ENCODE measurements around the gene AKIRIN2.
"Not testable (repeated sequence)": the region's sequence is repeated elsewhere in the genome, so short reads cannot be mapped to it uniquely, and the experiment has no call there.

The AKIRIN2 gene

DNA sequence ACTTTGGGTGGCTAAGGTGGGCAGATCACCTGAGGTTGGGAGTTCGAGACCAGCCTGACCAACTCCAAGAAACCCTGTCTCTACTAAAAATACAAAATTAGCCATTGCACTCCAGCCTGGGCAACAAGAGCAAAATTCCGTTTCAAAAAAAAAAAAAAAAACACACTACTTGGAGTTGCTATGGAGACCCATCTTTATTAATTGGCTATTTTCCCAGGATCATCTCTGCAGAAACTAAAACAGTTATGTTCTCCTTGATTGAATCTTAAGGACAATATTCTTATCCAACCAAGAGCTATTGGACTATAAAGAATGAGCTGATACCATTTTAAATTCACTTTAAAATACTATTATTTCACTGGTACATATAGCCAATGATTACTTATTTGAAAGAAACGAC lies 14.7 kb downstream of the AKIRIN2 start:
- no peak for DNase-seq

DNA sequence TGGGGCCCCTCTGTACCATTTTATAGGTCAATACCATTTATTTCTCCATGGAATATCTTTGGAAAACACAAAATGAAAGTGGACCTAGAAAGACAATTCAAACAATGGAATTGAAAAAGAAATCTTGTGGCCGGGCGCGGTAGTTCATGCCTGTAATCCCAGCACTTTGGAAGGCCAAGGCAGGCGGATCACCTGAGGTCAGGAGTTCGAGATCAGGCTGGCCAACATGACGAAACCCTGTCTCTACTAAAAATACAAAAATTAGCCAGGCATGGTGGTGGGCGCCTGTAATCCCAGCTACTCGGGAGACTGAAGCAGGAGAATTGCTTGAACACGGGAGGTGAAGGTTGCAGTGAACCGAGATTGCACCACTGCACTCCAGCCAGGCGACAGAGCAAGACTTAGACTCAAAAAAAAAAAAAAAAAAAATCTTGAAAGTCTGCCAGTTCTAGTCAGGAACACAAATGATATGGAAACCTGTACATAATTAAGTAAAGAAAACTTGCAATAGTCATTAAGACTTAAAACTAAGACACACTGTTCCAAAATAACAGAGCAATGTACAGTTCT lies 15.3 kb downstream of the AKIRIN2 start:
- not testable (repeated sequence) for DNase-seq

DNA sequence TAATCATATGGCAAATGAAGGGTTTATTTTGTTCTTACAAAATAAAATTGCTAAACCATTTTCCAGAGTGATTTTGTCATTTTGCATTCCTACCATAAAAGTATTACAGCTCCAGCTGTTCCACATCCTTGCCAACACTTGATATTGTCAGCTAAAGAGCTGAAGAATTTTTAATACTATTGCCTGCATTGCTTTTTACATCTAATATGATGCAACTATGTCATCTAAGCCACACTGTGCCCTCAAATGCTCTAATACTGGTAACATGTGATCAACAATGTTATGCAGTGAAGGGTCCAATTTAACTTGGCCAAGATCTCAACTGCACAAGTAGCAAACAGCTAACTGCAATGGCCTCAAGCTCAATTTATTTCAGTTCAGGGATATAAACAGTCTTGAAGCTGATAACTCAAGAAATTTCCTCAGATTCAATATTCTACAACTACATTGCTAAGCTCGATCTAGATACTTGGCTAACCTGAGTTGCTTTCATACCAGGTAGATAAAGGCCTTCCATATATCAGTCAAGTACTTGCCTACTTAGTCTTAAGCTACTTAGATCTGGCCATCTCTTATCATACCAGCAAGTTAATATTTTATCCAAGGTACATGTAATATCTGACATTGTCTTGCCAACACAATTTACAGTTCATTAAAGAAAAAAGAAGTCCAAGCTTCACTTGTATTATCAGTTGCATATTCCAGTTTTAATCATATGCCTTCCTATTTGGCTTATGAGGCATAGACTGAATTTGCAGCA lies 17.0 kb downstream of the AKIRIN2 start:
- no peak for DNase-seq

DNA sequence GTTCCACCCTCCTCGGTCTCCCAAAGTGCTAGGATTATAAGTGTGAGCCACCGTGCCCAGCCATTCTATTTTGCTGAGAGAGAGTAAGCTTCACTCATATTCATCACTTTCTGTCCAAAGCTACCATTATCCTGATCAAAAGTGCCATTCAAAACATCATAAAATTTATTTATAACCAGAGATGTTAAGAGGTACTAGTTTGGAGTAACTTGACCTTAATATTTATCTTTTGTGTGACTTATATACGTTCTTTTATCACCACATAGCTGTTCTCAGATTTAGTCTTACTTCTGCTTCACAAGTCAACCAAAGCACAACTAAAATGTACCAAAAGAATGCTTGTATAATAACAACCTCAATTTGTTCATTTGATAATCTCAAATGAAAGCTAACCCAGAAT lies 18.1 kb downstream of the AKIRIN2 start:
- no peak for DNase-seq

- DNase-seq: peak in 1 of 5 experiments; percentile 74
These were observed 19.7 kb downstream of the AKIRIN2 start for GRCh38 chr6:87682310-87682709.

DNA sequence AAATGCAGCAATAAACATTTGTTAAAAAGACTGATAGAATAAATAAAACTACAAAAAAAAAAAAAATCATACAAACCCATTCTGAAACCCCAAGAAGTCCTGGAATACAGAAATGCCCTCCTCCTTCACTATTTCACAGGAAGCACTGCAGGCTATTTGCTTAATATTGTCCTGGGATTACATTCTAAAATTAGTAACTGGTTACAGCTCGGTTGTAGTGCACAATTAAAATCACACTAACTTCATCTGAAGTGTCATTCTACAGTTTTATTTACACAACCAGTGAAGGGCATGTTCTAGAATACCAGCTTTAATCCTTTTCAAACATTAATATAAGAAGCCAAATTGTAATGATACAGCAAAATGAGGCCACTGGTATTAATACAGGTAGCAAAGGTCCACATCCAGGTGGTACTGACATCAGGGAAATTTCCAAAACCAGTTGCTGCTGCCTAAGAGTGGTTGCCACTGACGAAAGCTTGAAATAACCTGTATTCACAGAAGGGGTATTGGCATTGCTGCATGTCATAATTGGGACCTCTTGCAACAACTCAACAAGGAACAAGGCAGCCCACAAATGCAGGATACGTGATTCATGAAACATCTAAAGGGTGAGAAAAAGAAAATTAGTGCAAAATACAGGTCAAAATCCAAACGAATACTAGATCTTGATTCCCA lies 26.9 kb downstream of the AKIRIN2 start:
- no peak for DNase-seq

- no peak for DNase-seq
These were observed 27.7 kb downstream of the AKIRIN2 start for GRCh38 chr6:87674290-87674689.

- DNase-seq: no peak
These were observed 28.8 kb downstream of the AKIRIN2 start for GRCh38 chr6:87673237-87673636.

- DNase-seq: no peak
These were observed 29.4 kb downstream of the AKIRIN2 start for GRCh38 chr6:87672641-87673040.

GRCh38 chr6:87671555-87672029 lies 30.4 kb downstream of the AKIRIN2 start:
- no peak for DNase-seq

DNA sequence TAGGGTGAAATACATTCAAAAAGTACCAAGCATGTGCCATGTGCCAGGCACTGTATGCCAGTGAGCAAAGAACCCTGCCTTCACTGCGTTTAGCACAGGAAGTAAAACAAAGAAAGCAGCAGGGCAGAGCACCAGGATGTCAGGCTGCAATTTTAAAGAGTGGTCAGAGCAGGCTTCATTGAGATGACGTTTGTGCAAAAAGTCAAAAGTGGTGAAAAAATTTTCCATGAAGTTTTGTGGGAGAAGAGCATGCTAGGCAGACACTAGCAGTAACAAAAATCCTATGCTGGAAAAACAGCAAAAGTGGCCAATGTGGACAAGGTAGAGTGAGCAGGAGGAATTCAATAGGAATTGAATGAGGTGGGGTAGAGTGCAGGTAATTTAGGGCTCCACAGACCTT lies 31.3 kb downstream of the AKIRIN2 start:
- DNase-seq: peak in 1 of 5 experiments; percentile 25

GRCh38 chr6:87669051-87669450 lies 33.0 kb downstream of the AKIRIN2 start:
- no peak for DNase-seq

DNA sequence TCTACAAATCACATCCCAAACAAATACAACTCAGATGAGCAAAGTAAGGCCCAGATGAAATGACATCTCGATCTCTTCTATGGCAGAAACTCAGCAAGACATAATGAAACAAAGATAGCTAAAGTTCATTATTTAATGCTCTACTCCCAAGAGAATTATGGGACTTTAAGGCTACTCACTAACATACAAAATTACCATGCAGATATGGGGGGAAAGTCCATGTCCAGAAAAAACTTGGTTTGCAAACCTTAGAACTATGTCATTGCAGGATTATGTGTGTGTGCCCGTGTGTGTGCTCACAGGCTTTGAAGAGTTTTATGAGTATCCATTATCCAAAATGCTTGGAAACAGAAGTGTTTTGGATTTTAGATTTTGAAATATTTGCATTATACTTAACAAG lies 34.0 kb downstream of the AKIRIN2 start:
- no peak for DNase-seq

- DNase-seq: no peak
These were observed 35.0 kb downstream of the AKIRIN2 start for GRCh38 chr6:87667032-87667431.

GRCh38 chr6:87664921-87665485 lies 37.0 kb downstream of the AKIRIN2 start:
- DNase-seq: no peak

DNA sequence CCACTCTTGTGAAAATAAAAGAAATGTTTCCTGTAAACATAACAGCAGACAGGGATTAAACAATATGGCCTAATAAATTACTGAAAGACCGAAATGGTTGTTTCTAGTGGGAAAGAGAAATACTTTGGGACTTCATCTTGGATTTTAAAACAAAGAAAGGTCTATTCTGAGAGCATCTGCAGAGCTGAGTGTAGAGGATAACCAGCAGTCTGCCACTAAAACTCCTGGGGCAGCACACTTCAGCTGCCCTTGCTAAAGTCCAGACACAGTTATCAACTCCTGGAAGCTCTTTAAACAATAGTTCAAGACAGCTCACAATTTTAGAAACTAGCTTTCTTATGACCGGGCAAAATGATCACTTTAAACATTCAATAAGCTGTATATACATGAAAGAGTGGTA lies 38.6 kb downstream of the AKIRIN2 start:
- DNase-seq: no peak

DNA sequence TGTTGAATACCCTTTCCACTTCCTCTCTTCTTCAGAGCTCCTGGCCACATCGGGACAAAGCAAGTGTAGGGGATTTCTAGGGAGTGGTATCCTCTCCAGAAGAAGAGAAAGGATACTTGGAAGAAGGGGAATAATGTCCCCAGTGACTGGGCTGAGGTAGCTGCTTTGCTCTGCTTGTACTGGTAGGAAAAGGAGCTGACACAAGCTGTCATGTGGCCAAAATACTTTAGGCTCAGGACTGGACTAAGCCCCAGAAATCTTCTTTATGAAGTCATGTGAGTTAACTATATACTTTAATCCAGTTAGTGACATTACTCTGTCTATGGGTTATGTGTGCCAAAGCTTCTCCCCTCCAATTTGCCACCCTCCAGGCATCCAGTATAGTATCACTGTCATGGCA lies 40.5 kb downstream of the AKIRIN2 start:
- no peak for DNase-seq

- DNase-seq: no peak
These were observed 41.0 kb downstream of the AKIRIN2 start for GRCh38 chr6:87661016-87661415.

DNA sequence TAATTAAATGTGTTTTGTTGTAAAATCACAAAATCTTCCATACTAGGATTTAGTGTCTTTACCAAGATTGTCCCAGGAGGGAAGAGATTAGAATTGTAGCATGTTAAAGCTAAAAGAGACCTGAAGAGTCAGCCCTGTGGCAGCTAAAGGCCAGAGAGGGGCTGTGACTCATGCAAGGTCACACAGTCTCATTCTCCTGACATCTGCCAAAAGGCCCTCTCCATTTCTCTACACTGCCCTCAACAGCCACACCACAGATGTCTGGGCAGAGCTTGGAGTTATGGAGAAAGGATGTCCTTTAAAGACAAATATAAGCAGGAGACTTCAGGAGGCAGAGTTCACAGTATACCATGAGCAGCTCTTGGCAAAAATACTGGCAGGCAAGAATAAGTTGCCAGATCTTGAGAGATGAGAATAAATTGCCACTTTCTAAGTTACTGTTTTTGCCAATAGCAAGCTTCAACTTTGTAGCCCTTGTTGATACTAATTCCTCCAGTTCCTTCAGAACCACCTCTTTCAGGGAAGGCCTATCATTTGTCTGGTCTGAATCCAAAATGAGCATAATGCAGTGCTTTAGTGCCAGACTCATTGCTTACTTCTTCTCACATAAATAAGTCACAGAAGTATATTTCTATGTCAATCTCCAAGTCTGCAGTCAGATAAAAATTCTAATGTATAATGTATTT lies 41.7 kb downstream of the AKIRIN2 start:
- DNase-seq: no peak

- DNase-seq: no peak
These were observed 43.5 kb downstream of the AKIRIN2 start for GRCh38 chr6:87658516-87658915.

DNA sequence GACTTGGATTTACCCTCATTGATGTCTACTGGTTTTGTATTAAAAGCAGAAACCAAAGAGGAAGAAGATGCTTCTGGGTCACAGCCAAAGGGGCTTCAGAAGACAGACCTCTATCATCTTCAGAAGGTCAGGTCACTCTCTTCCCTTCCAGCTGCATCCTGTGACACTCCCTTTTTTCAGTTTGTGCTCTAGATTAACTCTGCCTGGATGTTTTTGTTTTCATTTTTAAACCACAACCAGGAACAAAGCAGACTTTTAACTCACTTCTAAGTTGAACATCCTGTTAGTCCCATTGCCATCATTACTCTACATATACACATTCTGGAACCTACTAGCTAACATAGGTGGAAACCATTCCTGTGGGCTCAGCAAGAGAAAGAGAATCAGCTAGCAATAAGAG lies 45.2 kb downstream of the AKIRIN2 start:
- DNase-seq: peak in 1 of 5 experiments; percentile 29

DNA sequence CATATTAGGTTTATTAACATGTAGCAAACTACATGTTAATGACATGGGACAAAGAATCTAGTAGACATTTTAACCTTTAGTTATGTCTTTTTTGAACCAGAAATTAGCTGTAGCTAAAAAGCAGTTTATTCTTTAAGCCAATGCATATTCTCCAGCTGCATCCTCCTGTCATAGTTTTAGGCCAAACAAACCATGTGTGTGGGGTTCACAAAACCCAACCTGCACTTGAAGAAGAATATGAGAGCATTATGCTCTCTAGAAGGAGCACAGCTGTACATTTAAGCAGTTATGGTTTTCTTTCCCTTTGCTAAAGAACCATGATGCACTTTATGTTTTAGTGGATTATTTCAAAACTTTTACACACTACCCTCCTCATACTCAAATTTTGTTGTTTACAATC lies 46.2 kb downstream of the AKIRIN2 start:
- DNase-seq: no peak

- no peak for DNase-seq
These were observed 47.1 kb downstream of the AKIRIN2 start for GRCh38 chr6:87654875-87655454.

All from T-helper 2 cell (primary cell).